Measurements from ENCODE around the gene PNLIPRP3.

PNLIPRP3 gene

DNA sequence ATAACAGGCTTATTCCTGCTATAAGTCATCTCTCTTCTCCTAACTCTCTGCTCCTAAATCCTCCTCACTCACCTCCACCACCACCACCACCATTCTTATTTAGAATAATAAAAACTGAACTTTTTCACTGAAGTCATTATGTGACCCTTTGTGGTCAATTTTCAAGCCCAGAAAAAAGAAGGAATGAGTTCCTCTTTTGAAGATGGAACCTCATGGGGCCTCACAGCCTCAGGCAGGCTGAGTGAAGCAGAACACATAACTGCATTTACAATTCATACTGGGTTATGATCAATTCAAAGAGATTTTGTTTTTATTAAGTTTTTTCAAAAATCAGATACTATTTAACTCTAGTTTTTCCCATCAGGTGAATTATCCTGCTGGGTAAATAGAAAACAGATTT lies 29.8 kb downstream of the PNLIPRP3 start (continued):
- TF ChIP-seq, protein P1, sequence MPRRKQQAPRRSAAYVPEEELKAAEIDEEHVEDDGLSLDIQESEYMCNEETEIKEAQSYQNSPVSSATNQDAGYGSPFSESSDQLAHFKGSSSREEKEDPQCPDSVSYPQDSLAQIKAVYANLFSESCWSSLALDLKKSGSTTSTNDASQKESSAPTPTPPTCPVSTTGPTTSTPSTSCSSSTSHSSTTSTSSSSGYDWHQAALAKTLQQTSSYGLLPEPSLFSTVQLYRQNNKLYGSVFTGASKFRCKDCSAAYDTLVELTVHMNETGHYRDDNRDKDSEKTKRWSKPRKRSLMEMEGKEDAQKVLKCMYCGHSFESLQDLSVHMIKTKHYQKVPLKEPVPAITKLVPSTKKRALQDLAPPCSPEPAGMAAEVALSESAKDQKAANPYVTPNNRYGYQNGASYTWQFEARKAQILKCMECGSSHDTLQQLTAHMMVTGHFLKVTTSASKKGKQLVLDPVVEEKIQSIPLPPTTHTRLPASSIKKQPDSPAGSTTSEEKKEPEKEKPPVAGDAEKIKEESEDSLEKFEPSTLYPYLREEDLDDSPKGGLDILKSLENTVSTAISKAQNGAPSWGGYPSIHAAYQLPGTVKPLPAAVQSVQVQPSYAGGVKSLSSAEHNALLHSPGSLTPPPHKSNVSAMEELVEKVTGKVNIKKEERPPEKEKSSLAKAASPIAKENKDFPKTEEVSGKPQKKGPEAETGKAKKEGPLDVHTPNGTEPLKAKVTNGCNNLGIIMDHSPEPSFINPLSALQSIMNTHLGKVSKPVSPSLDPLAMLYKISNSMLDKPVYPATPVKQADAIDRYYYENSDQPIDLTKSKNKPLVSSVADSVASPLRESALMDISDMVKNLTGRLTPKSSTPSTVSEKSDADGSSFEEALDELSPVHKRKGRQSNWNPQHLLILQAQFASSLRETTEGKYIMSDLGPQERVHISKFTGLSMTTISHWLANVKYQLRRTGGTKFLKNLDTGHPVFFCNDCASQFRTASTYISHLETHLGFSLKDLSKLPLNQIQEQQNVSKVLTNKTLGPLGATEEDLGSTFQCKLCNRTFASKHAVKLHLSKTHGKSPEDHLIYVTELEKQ (tag by site-specific recombination; IDR thresholded peaks at IDR 0.05; ENCODE audit: borderline replicate concordance), result no peak
- TF ChIP-seq BCL11B (tag by site-specific recombination; IDR thresholded peaks at IDR 0.05; ENCODE audit: low read depth) (no peak), ZNF426 (tag by site-specific recombination; IDR thresholded peaks at IDR 0.05) (no peak), ZNF211 (tag by site-specific recombination; IDR thresholded peaks at IDR 0.05; ENCODE audit: low read depth) (no peak), ZNF354C (tag by site-specific recombination; IDR thresholded peaks at IDR 0.05; ENCODE audit: borderline replicate concordance, low read depth) (no peak), ZNF174 (tag by site-specific recombination; IDR thresholded peaks at IDR 0.05) (no peak), ZNF169 (tag by site-specific recombination; IDR thresholded peaks at IDR 0.05) (no peak), ZNF394 (tag by site-specific recombination; IDR thresholded peaks at IDR 0.05; ENCODE audit: borderline replicate concordance) (no peak), ZNF610 (tag by site-specific recombination; IDR thresholded peaks at IDR 0.05; ENCODE audit: borderline replicate concordance) (no peak)
- TF ChIP-seq, protein P2, sequence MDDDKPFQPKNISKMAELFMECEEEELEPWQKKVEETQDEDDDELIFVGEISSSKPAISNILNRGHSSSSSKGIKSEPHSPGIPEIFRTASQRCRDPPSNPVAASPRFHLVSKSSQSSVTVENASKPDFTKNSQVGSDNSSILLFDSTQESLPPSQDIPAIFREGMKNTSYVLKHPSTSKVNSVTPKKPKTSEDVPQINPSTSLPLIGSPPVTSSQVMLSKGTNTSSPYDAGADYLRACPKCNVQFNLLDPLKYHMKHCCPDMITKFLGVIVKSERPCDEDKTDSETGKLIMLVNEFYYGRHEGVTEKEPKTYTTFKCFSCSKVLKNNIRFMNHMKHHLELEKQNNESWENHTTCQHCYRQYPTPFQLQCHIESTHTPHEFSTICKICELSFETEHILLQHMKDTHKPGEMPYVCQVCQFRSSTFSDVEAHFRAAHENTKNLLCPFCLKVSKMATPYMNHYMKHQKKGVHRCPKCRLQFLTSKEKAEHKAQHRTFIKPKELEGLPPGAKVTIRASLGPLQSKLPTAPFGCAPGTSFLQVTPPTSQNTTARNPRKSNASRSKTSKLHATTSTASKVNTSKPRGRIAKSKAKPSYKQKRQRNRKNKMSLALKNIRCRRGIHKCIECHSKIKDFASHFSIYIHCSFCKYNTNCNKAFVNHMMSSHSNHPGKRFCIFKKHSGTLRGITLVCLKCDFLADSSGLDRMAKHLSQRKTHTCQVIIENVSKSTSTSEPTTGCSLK (tag by site-specific recombination; IDR thresholded peaks at IDR 0.05), result no peak
- TF ChIP-seq, protein P3, sequence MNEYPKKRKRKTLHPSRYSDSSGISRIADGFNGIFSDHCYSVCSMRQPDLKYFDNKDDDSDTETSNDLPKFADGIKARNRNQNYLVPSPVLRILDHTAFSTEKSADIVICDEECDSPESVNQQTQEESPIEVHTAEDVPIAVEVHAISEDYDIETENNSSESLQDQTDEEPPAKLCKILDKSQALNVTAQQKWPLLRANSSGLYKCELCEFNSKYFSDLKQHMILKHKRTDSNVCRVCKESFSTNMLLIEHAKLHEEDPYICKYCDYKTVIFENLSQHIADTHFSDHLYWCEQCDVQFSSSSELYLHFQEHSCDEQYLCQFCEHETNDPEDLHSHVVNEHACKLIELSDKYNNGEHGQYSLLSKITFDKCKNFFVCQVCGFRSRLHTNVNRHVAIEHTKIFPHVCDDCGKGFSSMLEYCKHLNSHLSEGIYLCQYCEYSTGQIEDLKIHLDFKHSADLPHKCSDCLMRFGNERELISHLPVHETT (tag by site-specific recombination; IDR thresholded peaks at IDR 0.05), result no peak

DNA sequence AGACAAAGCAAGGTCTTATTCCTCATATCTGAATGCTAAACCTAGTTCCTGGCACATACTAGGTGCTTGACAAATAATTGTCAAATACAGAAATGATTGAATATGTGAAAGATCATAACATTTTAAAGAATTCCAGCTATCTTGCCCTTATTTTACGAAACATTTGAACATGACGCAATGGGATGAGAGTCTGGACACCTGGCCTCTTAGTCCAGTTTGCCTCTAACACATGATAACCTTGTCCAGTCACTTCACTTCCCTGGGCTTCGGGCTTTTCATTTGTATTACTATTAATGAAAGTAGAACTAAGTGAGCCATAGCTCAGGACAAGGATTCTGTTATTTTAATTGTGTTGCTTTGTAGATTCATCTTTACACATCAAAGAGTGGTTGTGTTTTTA lies 32.6 kb downstream of the PNLIPRP3 start:
- CTCF ChIA-PET, result interaction anchor here (2.8 kb wide), 1 partner anchor 10 kb away, joined by 11 read pairs; no protein-coding TSS in a partner anchor
- POLR2A ChIA-PET, result no interaction called here
- TF ChIP-seq ZNF785 (tag by site-specific recombination; IDR thresholded peaks at IDR 0.05) (no peak), SALL2 (tag by site-specific recombination; IDR thresholded peaks at IDR 0.05; ENCODE audit: borderline replicate concordance) (no peak), SP3 (tag by site-specific recombination; IDR thresholded peaks at IDR 0.05) (no peak), OVOL3 (tag by site-specific recombination; IDR thresholded peaks at IDR 0.05) (no peak), SP7 (tag by site-specific recombination; IDR thresholded peaks at IDR 0.05) (no peak)
- TF ChIP-seq, protein P4, sequence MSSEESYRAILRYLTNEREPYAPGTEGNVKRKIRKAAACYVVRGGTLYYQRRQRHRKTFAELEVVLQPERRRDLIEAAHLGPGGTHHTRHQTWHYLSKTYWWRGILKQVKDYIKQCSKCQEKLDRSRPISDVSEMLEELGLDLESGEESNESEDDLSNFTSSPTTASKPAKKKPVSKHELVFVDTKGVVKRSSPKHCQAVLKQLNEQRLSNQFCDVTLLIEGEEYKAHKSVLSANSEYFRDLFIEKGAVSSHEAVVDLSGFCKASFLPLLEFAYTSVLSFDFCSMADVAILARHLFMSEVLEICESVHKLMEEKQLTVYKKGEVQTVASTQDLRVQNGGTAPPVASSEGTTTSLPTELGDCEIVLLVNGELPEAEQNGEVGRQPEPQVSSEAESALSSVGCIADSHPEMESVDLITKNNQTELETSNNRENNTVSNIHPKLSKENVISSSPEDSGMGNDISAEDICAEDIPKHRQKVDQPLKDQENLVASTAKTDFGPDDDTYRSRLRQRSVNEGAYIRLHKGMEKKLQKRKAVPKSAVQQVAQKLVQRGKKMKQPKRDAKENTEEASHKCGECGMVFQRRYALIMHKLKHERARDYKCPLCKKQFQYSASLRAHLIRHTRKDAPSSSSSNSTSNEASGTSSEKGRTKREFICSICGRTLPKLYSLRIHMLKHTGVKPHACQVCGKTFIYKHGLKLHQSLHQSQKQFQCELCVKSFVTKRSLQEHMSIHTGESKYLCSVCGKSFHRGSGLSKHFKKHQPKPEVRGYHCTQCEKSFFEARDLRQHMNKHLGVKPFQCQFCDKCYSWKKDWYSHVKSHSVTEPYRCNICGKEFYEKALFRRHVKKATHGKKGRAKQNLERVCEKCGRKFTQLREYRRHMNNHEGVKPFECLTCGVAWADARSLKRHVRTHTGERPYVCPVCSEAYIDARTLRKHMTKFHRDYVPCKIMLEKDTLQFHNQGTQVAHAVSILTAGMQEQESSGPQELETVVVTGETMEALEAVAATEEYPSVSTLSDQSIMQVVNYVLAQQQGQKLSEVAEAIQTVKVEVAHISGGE (tag by site-specific recombination; conservative IDR thresholded peaks at IDR 0.05; ENCODE audit: low read depth), result no peak

More for the DNA sequence above, 32.6 kb downstream of the PNLIPRP3 start:
- Histone ChIP-seq H3K4me3 (ENCODE audit: low read depth, low read length) (no peak overlapping the region), H3K9me3 (ENCODE audit: control insufficient read depth, insufficient read depth, low read depth, low read length) (no peaks in the 10 kb centered on the region), H3K36me3 (ENCODE audit: control insufficient read depth in 2 of 2, insufficient read depth in 1 of 2, low read length in 2 of 2) (no peaks in the 10 kb centered on the region), H3K4me1 (ENCODE audit: control insufficient read depth, insufficient read depth, low read length) (no peaks in the 10 kb centered on the region), H3K27ac (ENCODE audit: extremely low read depth, low read depth, low read length) (no peak overlapping the region)
